Muscle of leg (tissue), 11 donors: ENCODE measurements around the gene DUSP8. TPM values are rescaled to one million over a fixed set of nuclear protein-coding genes. Genes with fewer than 3 reads are reported as not detected.

Experiments used
- DNase-seq: peaks from one replicate; pipeline ENCODE4 v3.0.0; 2013
- H3K27ac ChIP-seq: one replicate; pipeline ENCODE4 v1.5.1; 2013; ENCODE audit warnings: mild to moderate bottlenecking, low read length, control low read depth
- H3K27me3 ChIP-seq: one replicate; pipeline ENCODE4 v1.6.1; 2013; ENCODE audit warnings: low read length; ENCODE audit not compliant: control insufficient read depth, insufficient read depth
- H3K36me3 ChIP-seq: one replicate; pipeline ENCODE4 v1.6.1; 2013; ENCODE audit warnings: low read length; ENCODE audit not compliant: control insufficient read depth, insufficient read depth
- H3K4me1 ChIP-seq: one replicate; pipeline ENCODE4 v1.6.1; 2013; ENCODE audit warnings: low read length; ENCODE audit not compliant: control insufficient read depth, insufficient read depth
- H3K4me3 ChIP-seq: one replicate; pipeline ENCODE4 v1.5.1; 2013; ENCODE audit warnings: low read length, control low read depth
- H3K9me3 ChIP-seq: replicated peaks from 2 replicates; pipeline ENCODE4 v1.6.1; 2013; ENCODE audit warnings: low read depth, low read length; ENCODE audit not compliant: control insufficient read depth
- WGBS: methylation state at CpG from one replicate; pipeline ENCODE4 v1.1.5; 2013; ENCODE audit warnings: missing lambda C conversion rate; ENCODE audit not compliant: insufficient coverage; 5-methylcytosine and 5-hydroxymethylcytosine counted together
- polyA plus RNA-seq, 8 donors: library from polyadenylated mRNA; unstranded; fragments of 120-200 nt; gene quantifications; one replicate each; pipeline versions ENCODE4 v1.2.1 to v1.2.3, GENCODE V29; 2013; ENCODE audit warnings: inconsistent platforms in 1 of 8, low replicate concordance in 1 of 8; ENCODE audit not compliant: insufficient read length in 8 of 8, insufficient read depth in 1 of 8
- total RNA-seq: library from RNA; stranded (reverse); fragments of 120-200 nt; gene quantifications from one replicate; pipeline ENCODE4 v1.2.4, GENCODE V29; 2013

DUSP8 gene
- total and polyA plus RNA-seq, 9 donors = 1.5 to 21.2 (median 15.4) TPM

DNA sequence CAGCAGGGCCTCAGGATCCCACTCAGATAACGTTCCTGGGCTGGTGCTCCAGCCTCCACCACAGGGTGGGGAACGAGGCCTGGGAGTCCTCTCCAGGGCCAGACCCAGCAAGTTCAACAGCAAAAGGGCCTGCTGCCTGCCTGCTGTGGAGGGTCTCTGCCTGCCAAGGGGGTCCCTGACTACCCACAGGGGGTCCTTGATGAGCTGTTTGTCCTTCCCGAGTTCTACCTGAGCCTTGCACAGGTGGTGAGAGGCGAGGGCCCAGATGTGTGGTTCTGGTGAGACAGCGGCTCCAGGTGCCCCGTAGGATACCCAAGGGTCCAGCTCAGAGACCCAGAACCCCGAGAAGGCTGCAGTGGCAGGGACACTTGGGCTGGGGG, 4.4 kb downstream of the DUSP8 start:
- 61% methylated on average over 6 of the region's 7 CpGs for WGBS
- no peak for DNase-seq
- Histone ChIP-seq H3K27ac (no peak overlapping the region), H3K4me1 (peaks cover 57% of the 10 kb centered on the region), H3K4me3 (no peak overlapping the region), H3K9me3 (no peaks in the 10 kb centered on the region), H3K36me3 (peaks cover 36% of the 10 kb centered on the region), H3K27me3 (peaks cover 8% of the 10 kb centered on the region)

DNA sequence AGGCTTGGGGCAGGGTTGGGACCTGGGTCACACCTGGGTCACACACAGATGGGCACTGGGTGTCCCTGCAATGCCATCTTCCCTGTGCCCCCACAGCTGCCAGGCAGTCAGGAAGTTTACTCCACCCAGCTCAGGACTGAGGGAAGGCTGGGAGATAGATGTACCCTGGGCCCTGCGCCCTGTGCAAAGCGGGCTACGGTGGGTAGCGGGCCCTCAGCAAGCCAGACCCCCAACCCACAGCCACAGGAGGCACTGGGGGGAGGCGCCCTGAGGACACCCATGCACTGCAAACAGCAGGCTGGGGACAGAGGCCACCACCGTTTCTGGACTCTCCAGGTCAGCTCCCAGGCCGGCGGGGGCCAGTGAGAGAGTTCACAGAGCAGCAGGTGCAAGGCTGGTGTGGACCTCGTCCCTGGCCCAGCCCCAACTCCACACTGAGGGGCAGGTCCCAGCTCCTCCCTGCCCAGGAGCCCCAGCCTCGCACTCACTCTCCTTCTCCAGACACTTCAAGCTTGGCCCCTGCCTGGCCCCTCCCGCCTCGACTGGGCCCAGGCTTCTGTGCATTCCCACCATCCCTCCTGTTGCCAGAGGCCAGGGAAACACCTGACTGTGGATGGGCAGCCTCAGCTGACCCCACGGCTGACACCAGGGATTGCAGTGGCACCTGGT, 4.9 kb downstream of the DUSP8 start:
- peaks cover 5% of the 10 kb centered on the region for H3K27me3 ChIP-seq
- peaks cover 41% of the 10 kb centered on the region for H3K36me3 ChIP-seq
- H3K27ac ChIP-seq = peak overlapping the region; percentile 9
- no peak overlapping the region for H3K4me3 ChIP-seq
- DNase-seq = peak; percentile 47
- 54% methylated on average over 9 of the region's 13 CpGs for WGBS
- no peaks in the 10 kb centered on the region for H3K9me3 ChIP-seq
- peaks cover 54% of the 10 kb centered on the region for H3K4me1 ChIP-seq

DNA sequence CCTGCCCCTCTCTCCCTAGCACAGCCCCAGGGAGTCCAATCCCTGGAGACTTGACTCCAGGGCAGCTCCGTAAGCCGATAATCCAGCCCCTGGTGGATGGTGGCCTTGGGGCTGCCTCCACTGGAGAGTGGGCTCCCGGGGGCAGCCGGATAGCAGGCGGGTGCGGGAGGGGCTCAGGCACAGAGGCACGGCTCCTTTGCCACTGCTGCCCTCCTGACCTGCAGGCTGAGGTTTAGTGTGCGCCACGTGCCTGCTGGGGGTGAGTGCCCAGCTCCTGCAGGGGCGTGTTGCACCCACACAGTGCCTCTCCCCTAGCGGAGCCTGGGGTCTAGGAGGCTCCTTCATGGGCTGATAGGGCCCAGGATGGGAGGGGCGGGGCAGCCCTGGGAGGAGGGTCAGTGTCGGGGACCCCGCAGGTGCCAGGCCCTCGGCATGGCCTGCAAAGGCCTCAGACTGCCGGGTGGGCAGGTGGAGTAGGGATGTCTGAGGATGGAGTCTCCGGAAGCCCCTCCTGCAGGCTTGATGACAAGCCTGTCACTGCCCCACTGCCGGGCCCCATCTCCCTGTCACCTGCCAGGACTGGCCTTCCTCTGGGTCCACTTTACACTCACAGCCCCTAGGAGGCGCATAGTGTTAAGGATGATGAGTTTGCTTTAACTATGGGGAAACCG, 5.6 kb downstream of the DUSP8 start:
- Histone ChIP-seq H3K4me3 (no peak overlapping the region), H3K9me3 (no peaks in the 10 kb centered on the region), H3K27me3 (peaks cover 5% of the 10 kb centered on the region), H3K4me1 (peaks cover 54% of the 10 kb centered on the region), H3K36me3 (peaks cover 48% of the 10 kb centered on the region), H3K27ac (no peak overlapping the region)
- DNase-seq = peak; percentile 1
- 84% methylated on average over 9 of the region's 20 CpGs for WGBS

DNA sequence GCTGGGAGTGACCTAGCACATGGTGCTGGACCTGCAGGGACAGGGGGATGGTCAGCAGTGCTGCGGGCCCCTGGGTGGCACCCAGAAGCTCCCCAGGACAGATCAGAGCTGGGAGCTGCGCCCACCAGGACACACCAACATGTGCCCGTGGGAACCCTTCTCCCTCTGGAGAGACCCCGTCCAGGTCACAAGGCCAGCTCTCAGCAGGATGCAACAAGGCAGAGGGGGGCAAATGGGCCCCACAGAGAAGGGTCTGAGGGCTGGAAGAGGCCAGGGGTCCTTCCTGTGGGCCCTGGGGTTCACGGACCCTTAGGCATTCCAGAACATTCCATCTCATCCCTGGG, 6.2 kb downstream of the DUSP8 start:
- no peak overlapping the region for H3K27ac ChIP-seq
- H3K9me3 ChIP-seq = no peaks in the 10 kb centered on the region
- DNase-seq = no peak
- peaks cover under 1% of the 10 kb centered on the region for H3K27me3 ChIP-seq
- peaks cover 51% of the 10 kb centered on the region for H3K36me3 ChIP-seq
- peaks cover 55% of the 10 kb centered on the region for H3K4me1 ChIP-seq
- 73% methylated on average over 5 of the region's 5 CpGs for WGBS
- H3K4me3 ChIP-seq = no peak overlapping the region

DNA sequence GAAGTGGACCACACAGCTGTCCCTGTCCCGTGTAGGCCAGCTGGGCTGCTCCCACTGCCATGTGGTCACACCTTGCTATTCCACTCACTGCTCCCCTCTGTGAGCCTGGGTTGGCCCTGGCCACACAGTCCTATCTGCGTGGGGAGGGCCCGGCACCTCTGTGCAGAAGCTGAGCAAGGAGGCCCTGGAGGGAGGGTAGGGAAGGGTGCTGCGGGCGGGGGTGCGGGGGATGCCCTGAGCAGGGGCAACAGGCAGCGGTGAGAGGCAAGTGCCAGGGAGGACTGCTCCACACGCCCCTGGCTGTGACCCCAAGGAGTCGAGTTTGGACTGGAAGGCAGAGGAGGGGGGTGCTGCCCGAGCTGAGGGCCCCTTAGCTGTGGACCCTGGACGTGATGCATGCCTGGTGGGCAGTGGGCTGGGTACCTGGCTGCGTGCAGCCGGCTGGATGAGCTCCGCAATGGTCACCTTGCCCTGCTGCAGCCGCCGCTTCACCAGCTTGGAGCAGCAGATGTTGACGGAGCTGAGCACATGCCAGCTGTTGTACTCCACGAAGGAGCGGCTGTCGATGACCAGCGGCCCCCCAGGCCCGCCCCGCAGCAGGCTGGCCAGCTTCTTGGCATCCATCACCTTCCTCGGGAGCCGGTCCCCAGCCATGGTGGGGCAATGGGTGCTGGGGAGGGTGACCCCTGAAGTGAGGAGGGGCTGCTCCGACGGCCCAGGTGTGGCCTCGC, 6.7 kb downstream of the DUSP8 start:
- Histone ChIP-seq H3K4me1 (peaks cover 55% of the 10 kb centered on the region), H3K4me3 (no peak overlapping the region), H3K36me3 (peaks cover 56% of the 10 kb centered on the region), H3K27ac (no peak overlapping the region), H3K9me3 (no peaks in the 10 kb centered on the region), H3K27me3 (no peaks in the 10 kb centered on the region)
- peak; percentile 11 for DNase-seq
- 71% methylated on average over 21 of the region's 28 CpGs for WGBS

DNA sequence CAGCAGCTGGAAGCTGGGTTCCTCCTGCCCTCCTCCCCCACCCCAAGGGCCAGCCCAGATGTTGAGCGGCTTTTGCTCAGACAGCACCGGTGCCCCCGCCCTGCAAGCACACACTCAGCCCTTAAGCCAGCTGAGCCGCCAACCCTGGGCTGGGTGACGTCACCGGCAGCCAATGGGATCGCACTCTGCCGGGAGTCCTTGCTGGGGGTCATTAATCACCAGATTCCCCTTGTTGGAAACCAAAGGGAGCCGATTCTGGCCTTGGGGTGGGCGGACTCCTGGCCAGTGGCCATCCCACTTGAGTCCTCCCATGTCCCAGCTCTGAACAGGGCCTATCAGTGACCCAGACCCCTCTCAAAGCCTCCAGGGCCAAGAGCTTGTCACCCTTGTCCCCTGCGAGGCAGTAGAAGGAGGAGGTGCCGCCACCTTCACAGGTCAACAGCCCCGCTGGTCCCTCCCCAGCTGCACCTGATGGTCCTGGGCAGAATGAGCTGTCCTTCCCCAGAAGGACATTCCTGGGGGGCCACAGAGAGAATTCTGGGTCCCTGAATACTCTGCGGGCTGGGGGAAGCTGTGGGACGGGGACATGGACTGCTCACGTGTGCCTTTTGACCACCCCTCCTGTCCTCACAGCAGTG, 7.4 kb downstream of the DUSP8 start:
- WGBS = 34% methylated on average over 16 of the region's 16 CpGs
- peaks cover 59% of the 10 kb centered on the region for H3K4me1 ChIP-seq
- DNase-seq = peak; percentile 54
- H3K9me3 ChIP-seq = no peaks in the 10 kb centered on the region
- no peak overlapping the region for H3K27ac ChIP-seq
- no peak overlapping the region for H3K4me3 ChIP-seq
- H3K27me3 ChIP-seq = no peaks in the 10 kb centered on the region
- peaks cover 58% of the 10 kb centered on the region for H3K36me3 ChIP-seq

DNA sequence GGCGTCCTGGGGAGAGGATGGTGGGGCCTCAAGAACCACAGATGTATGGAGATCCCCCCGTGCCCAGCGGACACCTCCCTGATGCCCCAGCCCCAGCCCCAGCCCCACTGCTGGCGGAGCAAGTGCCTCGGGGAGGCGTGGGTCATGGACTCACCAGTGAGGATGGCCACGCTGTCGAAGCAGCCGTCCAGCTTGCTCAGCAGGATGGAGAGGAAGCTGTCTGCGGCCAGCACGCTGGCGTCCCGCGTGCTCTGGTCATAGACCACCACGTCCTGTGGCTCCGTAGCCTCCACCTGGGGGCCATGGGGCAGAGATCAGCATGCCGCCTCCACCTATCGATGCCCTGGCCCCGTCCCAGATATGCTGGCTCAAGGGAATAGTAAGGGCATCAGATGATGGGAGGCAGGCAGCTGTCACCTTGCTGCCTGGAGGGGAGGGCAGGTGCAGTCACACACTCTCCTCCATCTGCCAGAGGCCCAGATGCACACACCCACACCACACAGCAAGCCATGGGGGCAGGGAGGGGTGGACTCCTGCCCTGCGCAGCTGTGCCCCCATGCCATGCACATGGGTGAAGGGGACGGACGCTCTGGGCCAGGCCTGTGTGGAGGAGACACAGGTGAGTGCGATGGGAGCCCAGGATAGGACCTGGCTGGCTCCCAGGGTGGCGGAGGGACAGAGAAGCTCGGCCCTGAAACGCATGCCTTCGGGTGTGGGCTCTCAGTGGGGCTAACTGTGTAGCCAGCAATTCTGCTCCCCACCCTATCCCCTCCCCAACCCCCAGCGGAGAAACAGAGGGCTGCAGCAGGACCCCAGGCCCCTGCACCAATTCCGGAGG, 8.2 kb downstream of the DUSP8 start:
- Histone ChIP-seq H3K27me3 (no peaks in the 10 kb centered on the region), H3K4me1 (peaks cover 65% of the 10 kb centered on the region), H3K27ac (no peak overlapping the region), H3K4me3 (no peak overlapping the region), H3K9me3 (no peaks in the 10 kb centered on the region), H3K36me3 (peaks cover 54% of the 10 kb centered on the region)
- DNase-seq = peak; percentile 10
- 74% methylated on average over 28 of the region's 29 CpGs for WGBS

DNA sequence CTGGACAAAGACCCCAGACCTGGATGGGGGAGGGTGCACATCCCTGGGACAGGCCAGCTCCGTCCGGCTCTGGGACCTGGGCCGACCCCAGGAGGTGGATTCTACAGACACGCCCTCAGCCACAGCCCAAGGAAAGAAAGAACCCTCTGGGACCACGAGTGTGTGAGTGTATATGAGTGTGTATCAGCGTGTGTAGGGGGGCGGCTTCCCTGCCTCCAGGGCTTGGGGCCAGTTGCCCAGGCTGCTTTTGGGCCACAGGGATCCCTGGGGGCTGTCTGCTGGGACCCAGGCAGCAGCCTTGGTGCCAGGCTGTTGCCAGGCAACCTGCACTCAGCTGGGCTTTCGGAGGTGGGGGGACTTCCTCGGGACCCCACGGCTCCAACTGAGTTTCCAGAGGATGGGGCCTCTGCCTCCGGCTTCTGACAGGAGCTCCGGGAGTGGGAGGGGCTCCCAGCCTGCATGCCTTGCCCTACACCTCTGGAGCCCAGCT, 8.9 kb downstream of the DUSP8 start:
- WGBS = 61% methylated on average over 11 of the region's 12 CpGs
- no peaks in the 10 kb centered on the region for H3K27me3 ChIP-seq
- H3K4me3 ChIP-seq = no peak overlapping the region
- peaks cover 70% of the 10 kb centered on the region for H3K4me1 ChIP-seq
- no peak overlapping the region for H3K27ac ChIP-seq
- peaks cover 54% of the 10 kb centered on the region for H3K36me3 ChIP-seq
- peak; percentile 0 for DNase-seq
- no peaks in the 10 kb centered on the region for H3K9me3 ChIP-seq

DNA sequence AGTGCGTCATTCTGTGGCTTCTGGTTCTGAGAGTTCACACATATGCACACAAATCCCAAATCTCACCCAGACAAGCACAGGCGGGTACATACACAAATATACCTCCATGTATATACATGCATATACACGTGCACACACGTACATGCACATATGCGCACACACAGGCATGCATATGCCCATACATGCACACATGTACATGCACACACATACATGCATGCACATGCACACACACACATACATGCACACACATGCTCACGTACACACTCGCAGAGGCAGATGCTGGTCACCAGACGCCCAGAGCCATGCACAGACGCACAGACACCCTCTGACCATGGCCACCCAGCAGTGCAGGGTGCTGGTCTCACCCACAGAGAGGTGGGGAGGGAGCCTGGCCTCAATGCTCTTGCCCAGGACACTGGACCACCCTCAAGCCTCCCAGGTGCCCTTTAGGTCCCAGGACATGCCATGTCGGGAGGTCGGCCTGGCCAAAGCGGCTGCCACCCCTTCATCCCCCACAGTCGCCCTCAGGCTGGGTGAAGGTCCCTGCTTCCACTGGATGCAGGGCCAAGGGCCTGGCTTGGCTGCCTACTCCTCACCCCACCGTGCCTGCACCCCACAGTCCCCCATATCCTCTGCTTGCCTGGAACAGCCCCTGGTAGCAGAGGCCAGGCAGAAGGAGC, 9.5 kb downstream of the DUSP8 start:
- Histone ChIP-seq H3K27me3 (no peaks in the 10 kb centered on the region), H3K4me1 (peaks cover 71% of the 10 kb centered on the region), H3K4me3 (no peak overlapping the region), H3K36me3 (peaks cover 57% of the 10 kb centered on the region), H3K9me3 (no peaks in the 10 kb centered on the region), H3K27ac (no peak overlapping the region)
- no peak for DNase-seq
- WGBS = 84% methylated on average over 13 of the region's 14 CpGs
